OCI-LY1 (cell line): Measurements from ENCODE around the gene PPP4R3C.
"Not testable (repeated sequence)": the region's sequence is repeated elsewhere in the genome, so short reads cannot be mapped to it uniquely, and the experiment has no call there.

ENCODE experiments used
- H2AFZ ChIP-seq: fragments of 200-600 bp; sonication (generic), shearing (Covaris generic); 2 replicates; pipeline ENCODE4 v1.6.0; 2014; ENCODE audit warnings: antibody characterized with exemption, mild to moderate bottlenecking, low read length
- H3F3A ChIP-seq: fragments of 200-600 bp; sonication (generic), shearing (Covaris generic); 2 replicates; pipeline ENCODE4 v1.6.0; 2014; ENCODE audit warnings: mild to moderate bottlenecking, antibody characterized with exemption, low read length, moderate library complexity; ENCODE audit not compliant: insufficient read depth
- H3K27ac ChIP-seq: fragments of 200-600 bp; sonication (generic); 2 replicates; pipeline ENCODE4 v1.5.1; 2014; ENCODE audit warnings: low read length, mixed run types, mild to moderate bottlenecking, low read depth; ENCODE audit not compliant: poor library complexity, severe bottlenecking
- H3K27me3 ChIP-seq: fragments of 200-600 bp; sonication (generic); 2 replicates; pipeline ENCODE4 v1.6.0; 2014; ENCODE audit warnings: antibody characterized with exemption, mild to moderate bottlenecking, low read length, moderate library complexity; ENCODE audit not compliant: insufficient read depth
- H3K36me3 ChIP-seq: fragments of 200-600 bp; sonication (generic); 2 replicates; pipeline ENCODE4 v1.6.1; 2014; ENCODE audit warnings: mild to moderate bottlenecking, antibody characterized with exemption, low read length, moderate library complexity, mixed read lengths; ENCODE audit not compliant: insufficient read depth
- H3K4me1 ChIP-seq: fragments of 200-600 bp; sonication (generic); 2 replicates; pipeline ENCODE4 v1.5.1; 2014; ENCODE audit warnings: mild to moderate bottlenecking, low read length, moderate library complexity; ENCODE audit not compliant: insufficient read depth, severe bottlenecking
- H3K4me2 ChIP-seq: fragments of 200-600 bp; sonication (generic), shearing (Covaris generic); 2 replicates; pipeline ENCODE4 v1.6.1; 2014; ENCODE audit warnings: low read length
- H3K4me3 ChIP-seq: fragments of 200-600 bp; sonication (generic); 2 replicates; pipeline ENCODE4 v1.5.1; 2014; ENCODE audit warnings: low read length, low read depth, mild to moderate bottlenecking, mixed read lengths; ENCODE audit not compliant: poor library complexity, severe bottlenecking
- H3K79me2 ChIP-seq: fragments of 200-600 bp; shearing (Covaris generic); 2 replicates; pipeline ENCODE4 v1.6.1; 2016; ENCODE audit warnings: mixed run types, low read length, mixed read lengths; ENCODE audit not compliant: insufficient read depth
- H3K9ac ChIP-seq: fragments of 200-600 bp; sonication (generic), shearing (Covaris generic); 2 replicates; pipeline ENCODE4 v1.6.1; 2014; ENCODE audit warnings: mild to moderate bottlenecking, low read length, mixed read lengths
- H3K9me2 ChIP-seq: fragments of 200-600 bp; sonication (generic), shearing (Covaris generic); 2 replicates; pipeline ENCODE4 v1.6.1; 2014; ENCODE audit warnings: low read depth, mild to moderate bottlenecking, low read length, mixed read lengths
- H3K9me3 ChIP-seq: fragments of 200-600 bp; shearing (Covaris generic); 2 replicates; pipeline ENCODE4 v1.6.1; 2014; ENCODE audit warnings: low read length, mixed read lengths
- H4K20me1 ChIP-seq: fragments of 200-600 bp; sonication (generic), shearing (Covaris generic); 2 replicates; pipeline ENCODE4 v1.6.0; 2016; ENCODE audit warnings: mild to moderate bottlenecking, low read length; ENCODE audit not compliant: insufficient read depth
- EZH2 ChIP-seq: fragments of 200-600 bp; sonication (generic), shearing (Covaris generic); IDR thresholded peaks from 2 replicates; pipeline ENCODE4 v1.8.0; 2017; ENCODE audit warnings: borderline replicate concordance, mixed run types, mild to moderate bottlenecking, antibody characterized with exemption, low read length, moderate library complexity, mixed read lengths
- TF ChIP-seq, protein P1 (sequence below): fragments of 200-600 bp; sonication (generic), shearing (Covaris generic); IDR thresholded peaks from 2 replicates; pipeline ENCODE4 v1.5.1; 2017; ENCODE audit warnings: mild to moderate bottlenecking, antibody characterized with exemption, low read length, moderate library complexity, mixed read lengths

The PPP4R3C gene

DNA sequence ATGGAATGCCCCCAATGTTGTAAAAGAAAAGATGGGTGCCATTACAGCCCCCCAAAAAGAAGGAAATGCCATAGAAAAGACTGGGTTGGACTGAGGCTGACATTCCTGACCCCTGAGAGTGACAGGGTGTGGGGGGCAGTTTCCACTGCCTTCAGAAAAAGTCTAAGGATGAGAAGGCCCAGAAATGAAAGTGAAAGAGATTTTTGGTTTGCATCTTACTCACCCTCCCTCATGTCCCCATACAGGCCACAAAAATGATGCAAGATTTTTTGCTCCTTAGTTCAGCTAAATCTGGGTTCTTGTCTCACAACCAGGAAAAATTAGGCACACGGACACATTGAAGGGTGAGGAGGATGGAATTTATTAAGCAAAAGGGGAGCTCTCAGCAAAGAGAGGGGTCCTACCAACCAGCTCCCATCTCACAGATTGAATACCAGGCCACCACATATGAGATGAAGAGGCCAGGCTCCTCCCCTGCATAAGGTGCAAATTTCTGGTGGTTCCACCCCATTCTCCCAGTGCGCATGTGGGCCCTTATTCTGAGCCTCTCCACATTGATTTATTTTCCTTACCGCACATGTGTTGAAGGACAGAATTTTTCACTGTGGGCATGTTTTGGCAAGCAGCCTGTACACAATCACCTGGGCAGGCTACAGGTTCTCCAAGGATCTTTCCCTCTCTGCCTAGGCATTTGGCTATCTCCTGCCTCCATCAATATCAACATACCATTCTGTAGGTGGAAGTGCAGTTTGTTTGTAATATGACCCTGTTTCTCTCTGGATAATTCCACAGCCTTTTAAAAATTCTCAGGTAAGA is 18.8 kb downstream of the PPP4R3C start:
- H3K27me3 ChIP-seq = no peaks in the 10 kb centered on the region
- no peaks in the 10 kb centered on the region for H3K9me2 ChIP-seq
- H4K20me1 ChIP-seq = no peaks in the 10 kb centered on the region
- no peaks in the 10 kb centered on the region for H3F3A ChIP-seq
- no peaks in the 10 kb centered on the region for H3K4me1 ChIP-seq
- H3K9me3 ChIP-seq = no peaks in the 10 kb centered on the region
- H3K27ac ChIP-seq = no peak overlapping the region
- no peak overlapping the region for H3K4me3 ChIP-seq
- H3K36me3 ChIP-seq = no peaks in the 10 kb centered on the region
- no peaks in the 10 kb centered on the region for H3K79me2 ChIP-seq
- no peak overlapping the region for H3K9ac ChIP-seq
- TF ChIP-seq, protein P1, sequence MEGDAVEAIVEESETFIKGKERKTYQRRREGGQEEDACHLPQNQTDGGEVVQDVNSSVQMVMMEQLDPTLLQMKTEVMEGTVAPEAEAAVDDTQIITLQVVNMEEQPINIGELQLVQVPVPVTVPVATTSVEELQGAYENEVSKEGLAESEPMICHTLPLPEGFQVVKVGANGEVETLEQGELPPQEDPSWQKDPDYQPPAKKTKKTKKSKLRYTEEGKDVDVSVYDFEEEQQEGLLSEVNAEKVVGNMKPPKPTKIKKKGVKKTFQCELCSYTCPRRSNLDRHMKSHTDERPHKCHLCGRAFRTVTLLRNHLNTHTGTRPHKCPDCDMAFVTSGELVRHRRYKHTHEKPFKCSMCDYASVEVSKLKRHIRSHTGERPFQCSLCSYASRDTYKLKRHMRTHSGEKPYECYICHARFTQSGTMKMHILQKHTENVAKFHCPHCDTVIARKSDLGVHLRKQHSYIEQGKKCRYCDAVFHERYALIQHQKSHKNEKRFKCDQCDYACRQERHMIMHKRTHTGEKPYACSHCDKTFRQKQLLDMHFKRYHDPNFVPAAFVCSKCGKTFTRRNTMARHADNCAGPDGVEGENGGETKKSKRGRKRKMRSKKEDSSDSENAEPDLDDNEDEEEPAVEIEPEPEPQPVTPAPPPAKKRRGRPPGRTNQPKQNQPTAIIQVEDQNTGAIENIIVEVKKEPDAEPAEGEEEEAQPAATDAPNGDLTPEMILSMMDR = no peak
- TF ChIP-seq EZH2 = no peak
- no peak overlapping the region for H2AFZ ChIP-seq
- H3K4me2 ChIP-seq = no peak overlapping the region

DNA sequence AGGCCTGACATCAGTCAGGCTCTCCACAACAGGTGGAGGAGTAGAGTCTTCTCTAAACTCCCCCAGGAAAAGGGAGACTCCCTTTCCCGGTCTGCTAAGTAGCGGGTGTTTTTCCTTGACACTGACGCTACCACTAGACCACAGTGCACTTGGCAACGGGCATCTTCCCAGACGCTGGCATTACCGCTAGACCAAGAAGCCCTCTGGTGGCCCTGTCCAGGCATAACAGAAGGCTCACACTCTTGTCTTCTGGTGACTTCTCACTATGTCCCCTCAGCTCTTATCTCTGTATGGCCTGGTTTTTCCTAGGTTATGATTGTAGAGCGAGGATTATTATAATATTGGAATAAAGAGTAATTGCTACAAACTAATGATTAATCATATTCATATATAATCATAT is 20.7 kb downstream of the PPP4R3C start:
- H3K79me2 ChIP-seq, H3K4me3 ChIP-seq, H3K9me2 ChIP-seq, H3K9ac ChIP-seq, H3F3A ChIP-seq, H4K20me1 ChIP-seq, H3K27me3 ChIP-seq, H2AFZ ChIP-seq, H3K27ac ChIP-seq, H3K36me3 ChIP-seq, H3K4me1 ChIP-seq, H3K4me2 ChIP-seq, H3K9me3 ChIP-seq: not testable (repeated sequence)

DNA sequence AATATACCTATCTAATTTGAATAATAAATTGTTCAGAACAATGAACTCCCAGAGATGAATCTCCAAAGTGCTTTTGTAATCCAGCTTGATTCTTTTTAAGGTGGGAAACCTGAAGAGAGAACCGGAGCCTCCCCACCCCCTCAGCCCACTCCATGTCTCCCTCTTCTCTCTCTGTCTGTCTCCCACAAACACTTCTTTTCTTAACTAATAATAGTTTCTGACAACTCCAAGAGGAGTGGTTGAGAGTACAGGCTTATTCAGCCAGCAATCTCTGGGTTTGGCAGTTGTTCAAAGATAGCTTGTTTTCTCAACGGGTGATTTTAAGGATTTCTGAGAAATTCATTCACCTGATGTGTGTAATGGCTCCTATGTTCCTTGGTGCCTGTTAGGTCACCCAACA is 23.4 kb downstream of the PPP4R3C start:
- Histone ChIP-seq H3K9me3 (no peaks in the 10 kb centered on the region), H3K79me2 (no peaks in the 10 kb centered on the region), H3K27me3 (no peaks in the 10 kb centered on the region), H3F3A (no peaks in the 10 kb centered on the region), H3K4me2 (no peak overlapping the region), H3K9me2 (no peaks in the 10 kb centered on the region), H4K20me1 (no peaks in the 10 kb centered on the region), H3K4me1 (no peaks in the 10 kb centered on the region), H3K4me3 (no peak overlapping the region), H3K36me3 (no peaks in the 10 kb centered on the region), H3K9ac (no peak overlapping the region), H2AFZ (no peak overlapping the region), H3K27ac (no peak overlapping the region)
- TF ChIP-seq EZH2 = no peak
- TF ChIP-seq, protein P1 = no peak

DNA sequence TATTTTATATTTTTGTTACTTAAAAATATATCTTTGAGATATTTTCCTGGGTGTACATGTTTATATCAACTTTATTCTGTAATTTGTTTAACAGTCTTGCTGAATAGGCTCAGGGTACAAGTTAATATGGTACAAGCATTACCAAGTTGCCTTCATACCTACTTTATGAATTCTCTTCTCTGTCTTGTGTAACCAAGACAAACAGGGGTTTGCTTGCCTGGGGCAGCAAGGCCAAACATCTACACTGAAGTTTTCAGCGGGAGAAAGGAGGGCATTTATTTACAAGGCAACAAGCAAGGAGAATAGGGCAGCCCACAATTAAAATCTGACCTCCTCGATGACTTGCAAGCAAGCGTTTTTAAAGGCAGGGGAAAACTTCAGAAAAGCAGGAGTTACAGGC is 24.2 kb downstream of the PPP4R3C start:
- TF ChIP-seq, protein P1 = no peak
- no peak for TF ChIP-seq EZH2
- Histone ChIP-seq H3F3A (no peaks in the 10 kb centered on the region), H2AFZ (no peak overlapping the region), H3K27ac (no peak overlapping the region), H3K4me3 (no peak overlapping the region), H3K4me1 (no peaks in the 10 kb centered on the region), H3K9ac (no peak overlapping the region), H3K27me3 (no peaks in the 10 kb centered on the region), H4K20me1 (no peaks in the 10 kb centered on the region), H3K9me3 (no peaks in the 10 kb centered on the region), H3K36me3 (no peaks in the 10 kb centered on the region), H3K4me2 (no peak overlapping the region), H3K9me2 (no peaks in the 10 kb centered on the region), H3K79me2 (no peaks in the 10 kb centered on the region)
